ENCODE measurements around the gene CLEC2D. TPM values are rescaled to one million over a fixed set of nuclear protein-coding genes. Genes with fewer than 3 reads are reported as not detected.

The CLEC2D gene
- total and polyA plus RNA-seq, 2 donors (not counting 1 experiment from before 2014, with no cell fraction given), result 158 to 426 TPM

DNA sequence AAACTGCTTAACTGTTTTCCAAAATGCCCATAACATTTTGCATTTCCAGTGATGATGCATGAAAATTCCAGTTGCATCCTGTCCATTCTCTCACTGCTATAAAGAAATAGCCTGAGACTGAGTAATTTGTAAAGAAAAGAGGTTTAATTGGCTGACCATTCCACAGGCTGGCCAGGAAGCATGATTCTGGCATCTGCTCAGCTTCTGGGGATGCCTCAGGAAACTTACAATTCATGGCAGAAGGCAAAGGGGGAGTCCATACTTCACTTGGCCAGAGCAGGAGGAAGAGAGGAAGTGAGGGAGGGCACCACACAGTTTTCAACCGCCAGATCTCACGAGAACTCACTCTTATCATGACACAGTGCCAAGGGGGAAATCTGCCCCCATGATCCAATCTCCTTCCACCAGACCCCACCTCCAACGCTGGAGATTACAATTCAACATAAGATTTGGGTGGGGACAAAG is 18.2 kb upstream of the CLEC2D start:
- Histone ChIP-seq H3K27ac (ENCODE audit: low read length in 2 of 2) (peak overlapping the region; percentile 92 to 98), H3K9me3 (ENCODE audit: control extremely low read depth in 1 of 3, control insufficient read depth in 2 of 3, insufficient read depth in 1 of 3, low read length in 2 of 3) (peaks cover 0 to 4% (median 0%) of the 10 kb centered on the region in 3 donors), H4K20me1 (ENCODE audit: control insufficient read depth, insufficient read depth, low read length, poor library complexity, severe bottlenecking) (no peaks in the 10 kb centered on the region), H3K36me3 (replicated peaks in 1 of 2; ENCODE audit: control extremely low read depth in 1 of 2, control insufficient read depth in 1 of 2, extremely low read depth in 1 of 2, insufficient read depth in 2 of 2, low read length in 1 of 2) (peaks cover under 1 to 31% of the 10 kb centered on the region in 2 experiments), H3K27me3 (replicated peaks in 1 of 4; ENCODE audit: control extremely low read depth in 1 of 4, control insufficient read depth in 3 of 4, insufficient read depth in 4 of 4, low read length in 3 of 4) (no peaks in the 10 kb centered on the region), H3K4me3 (ENCODE audit: control extremely low read depth in 1 of 5, extremely low read depth in 1 of 5, insufficient read depth in 1 of 5, low read depth in 2 of 5, low read length in 4 of 5) (peak overlapping the region in 2 of 5 experiments; percentile 22 to 73), H3K9ac (ENCODE audit: low read length) (peak overlapping the region; percentile 94), H3K4me2 (replicated peaks; ENCODE audit: low read depth, low read length, poor library complexity, severe bottlenecking) (peak overlapping the region; percentile 94), H3K79me2 (ENCODE audit: control insufficient read depth, insufficient read depth, low read length) (peaks cover 52% of the 10 kb centered on the region), H2AFZ (ENCODE audit: insufficient read depth, low read depth, low read length, poor library complexity, severe bottlenecking) (peak overlapping the region; percentile 3), H3K4me1 (ENCODE audit: control insufficient read depth in 2 of 2, insufficient read depth in 2 of 2, low read length in 2 of 2) (peaks cover 53 to 65% of the 10 kb centered on the region in 2 donors)
- Mint-ChIP-seq H3K4me3 (peak overlapping the region; percentile 98), H3K27ac (peak overlapping the region; percentile 97), H3K4me1 (peaks cover 65% of the 10 kb centered on the region), H3K9me3 (ENCODE audit: insufficient read depth) (no peaks in the 10 kb centered on the region), H3K27me3 (no peaks in the 10 kb centered on the region)
- ATAC-seq (ENCODE audit: low read depth) (no peak), DNase-seq (peak; percentile 66)
- POLR2A ChIA-PET, result interaction anchor here (0.7 to 3.9 kb wide), 7 partner anchors 15 to 80 kb away, joined by 4 to 36 read pairs (median 9); partner anchors contain the start of gene CLEC2D
- CTCF ChIA-PET, result interaction anchor here (0.6 to 4.9 kb wide), 11 partner anchors 9 to 1568 kb away, joined by 3 to 48 read pairs (median 4); partner anchors contain the start of gene CLEC2D
- TF ChIP-seq EZH2 (IDR thresholded peaks at IDR 0.05; ENCODE audit: borderline replicate concordance, insufficient read depth, low read depth, low read length, poor library complexity, severe bottlenecking), result no peak
- TF ChIP-seq, protein P1, sequence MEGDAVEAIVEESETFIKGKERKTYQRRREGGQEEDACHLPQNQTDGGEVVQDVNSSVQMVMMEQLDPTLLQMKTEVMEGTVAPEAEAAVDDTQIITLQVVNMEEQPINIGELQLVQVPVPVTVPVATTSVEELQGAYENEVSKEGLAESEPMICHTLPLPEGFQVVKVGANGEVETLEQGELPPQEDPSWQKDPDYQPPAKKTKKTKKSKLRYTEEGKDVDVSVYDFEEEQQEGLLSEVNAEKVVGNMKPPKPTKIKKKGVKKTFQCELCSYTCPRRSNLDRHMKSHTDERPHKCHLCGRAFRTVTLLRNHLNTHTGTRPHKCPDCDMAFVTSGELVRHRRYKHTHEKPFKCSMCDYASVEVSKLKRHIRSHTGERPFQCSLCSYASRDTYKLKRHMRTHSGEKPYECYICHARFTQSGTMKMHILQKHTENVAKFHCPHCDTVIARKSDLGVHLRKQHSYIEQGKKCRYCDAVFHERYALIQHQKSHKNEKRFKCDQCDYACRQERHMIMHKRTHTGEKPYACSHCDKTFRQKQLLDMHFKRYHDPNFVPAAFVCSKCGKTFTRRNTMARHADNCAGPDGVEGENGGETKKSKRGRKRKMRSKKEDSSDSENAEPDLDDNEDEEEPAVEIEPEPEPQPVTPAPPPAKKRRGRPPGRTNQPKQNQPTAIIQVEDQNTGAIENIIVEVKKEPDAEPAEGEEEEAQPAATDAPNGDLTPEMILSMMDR (IDR thresholded peaks at IDR 0.05), result no peak
- intact Hi-C loops (cut with micrococcal nuclease), result no loop called here
- no CpG with 5 or more reads among the region's 3 CpGs for WGBS (ENCODE audit: insufficient coverage)

DNA sequence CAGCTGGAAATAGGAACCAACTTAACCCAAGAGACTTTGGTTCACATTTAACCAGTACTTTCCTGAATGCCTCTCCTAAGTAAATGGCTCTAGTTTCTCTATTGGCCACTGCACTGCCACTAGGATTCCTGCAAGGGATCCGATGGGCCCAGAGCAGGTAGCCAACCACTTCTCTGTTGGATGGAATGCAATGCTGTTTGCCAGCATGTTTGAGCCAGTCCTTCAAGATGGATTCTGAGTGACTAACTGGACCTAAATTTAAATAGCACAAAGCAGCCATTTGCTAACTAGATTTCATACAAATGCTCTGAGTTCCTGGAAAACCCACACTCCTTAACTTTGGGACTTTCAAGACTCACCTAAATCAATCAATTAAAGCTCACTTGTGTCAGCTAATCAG is 9.5 kb upstream of the CLEC2D start:
- H3K4me2 ChIP-seq (replicated peaks; ENCODE audit: low read depth, low read length, poor library complexity, severe bottlenecking), result no peak overlapping the region
- no peaks in the 10 kb centered on the region for H3K9me3 ChIP-seq (ENCODE audit: control extremely low read depth in 1 of 3, control insufficient read depth in 2 of 3, insufficient read depth in 1 of 3, low read length in 2 of 3)
- no peak for TF ChIP-seq EZH2 (IDR thresholded peaks at IDR 0.05; ENCODE audit: borderline replicate concordance, insufficient read depth, low read depth, low read length, poor library complexity, severe bottlenecking)
- TF ChIP-seq, protein P1 (IDR thresholded peaks at IDR 0.05), result no peak
- Mint-ChIP-seq H3K27me3 (no peaks in the 10 kb centered on the region), H3K27ac (peak overlapping the region; percentile 47), H3K4me3 (no peak overlapping the region), H3K9me3 (ENCODE audit: insufficient read depth) (no peaks in the 10 kb centered on the region), H3K4me1 (peaks cover 55% of the 10 kb centered on the region)
- intact Hi-C loops (cut with micrococcal nuclease), result no loop called here
- ChIA-PET CTCF (interaction anchor here (1.1 to 1.7 kb wide), 2 partner anchors 9 to 65 kb away, joined by 3 read pairs; no protein-coding TSS in a partner anchor), POLR2A (interaction anchor here (1.2 kb wide), 1 partner anchor 9 kb away, joined by 3 read pairs; no protein-coding TSS in a partner anchor)
- no peak overlapping the region for H3K4me3 ChIP-seq (ENCODE audit: control extremely low read depth in 1 of 5, extremely low read depth in 1 of 5, insufficient read depth in 1 of 5, low read depth in 2 of 5, low read length in 4 of 5)
- H3K36me3 ChIP-seq (replicated peaks in 1 of 2; ENCODE audit: control extremely low read depth in 1 of 2, control insufficient read depth in 1 of 2, extremely low read depth in 1 of 2, insufficient read depth in 2 of 2, low read length in 1 of 2), result peaks cover 11 to 96% of the 10 kb centered on the region in 2 experiments
- H3K9ac ChIP-seq (ENCODE audit: low read length), result no peak overlapping the region
- H3K27me3 ChIP-seq (replicated peaks in 1 of 4; ENCODE audit: control extremely low read depth in 1 of 4, control insufficient read depth in 3 of 4, insufficient read depth in 4 of 4, low read length in 3 of 4), result no peaks in the 10 kb centered on the region
- peaks cover 8 to 33% of the 10 kb centered on the region in 2 donors for H3K4me1 ChIP-seq (ENCODE audit: control insufficient read depth in 2 of 2, insufficient read depth in 2 of 2, low read length in 2 of 2)
- H2AFZ ChIP-seq (ENCODE audit: insufficient read depth, low read depth, low read length, poor library complexity, severe bottlenecking), result no peak overlapping the region
- WGBS (ENCODE audit: insufficient coverage), result 100% methylated on average over 1 of the region's 1 CpG
- no peak overlapping the region for H3K27ac ChIP-seq (ENCODE audit: low read length in 2 of 2)
- DNase-seq (no peak), ATAC-seq (ENCODE audit: low read depth) (no peak)
- no peaks in the 10 kb centered on the region for H4K20me1 ChIP-seq (ENCODE audit: control insufficient read depth, insufficient read depth, low read length, poor library complexity, severe bottlenecking)
- peaks cover 89% of the 10 kb centered on the region for H3K79me2 ChIP-seq (ENCODE audit: control insufficient read depth, insufficient read depth, low read length)
